ENCODE measurements around the gene DOCK3. TPM values are rescaled to one million over a fixed set of nuclear protein-coding genes. Genes with fewer than 3 reads are reported as not detected.
A peak's percentile ranks its signal among the peaks of the same experiment; 100 is the strongest.

DOCK3 gene
- total and polyA plus RNA-seq, 10 of the 15 experiments (the other 5 are each of a cell fraction or from before 2014, with no cell fraction given): 0.02 to 0.52 (median 0.04) TPM; not detected in 5

- TF ChIP-seq BCL11A (IDR thresholded peaks at IDR 0.05; ENCODE audit: low read depth, low read length): peak; percentile 30; the same call in 1 of the 2 replicates
- peak; percentile 78 for TF ChIP-seq ATF7 (IDR thresholded peaks at IDR 0.05; ENCODE audit: low read depth)
- no peak for TF ChIP-seq BACH1 (IDR thresholded peaks at IDR 0.05; ENCODE audit: borderline replicate concordance)
- TF ChIP-seq RFX5 (IDR thresholded peaks at IDR 0.05; ENCODE audit: low read depth, low read length): no peak
- no peak for TF ChIP-seq CBX3 (IDR thresholded peaks at IDR 0.05; ENCODE audit: borderline replicate concordance, low read depth)
- TF ChIP-seq E2F4 (IDR thresholded peaks at IDR 0.05; ENCODE audit: low read depth, low read length): no peak
- TF ChIP-seq MEF2B (IDR thresholded peaks at IDR 0.05; ENCODE audit: partially characterized antibody, poor library complexity, severe bottlenecking): peak; percentile 25
- no peak for TF ChIP-seq MTA2 (IDR thresholded peaks at IDR 0.05; ENCODE audit: low read depth)
- no peak for TF ChIP-seq FOXK2 (IDR thresholded peaks at IDR 0.05)
- TF ChIP-seq IRF4 (IDR thresholded peaks at IDR 0.05; ENCODE audit: low read depth, low read length): 0 out of 2 replicates have a peak, but pooled peaks have one; percentile 42
- no peak for TF ChIP-seq NRF1 (conservative IDR thresholded peaks at IDR 0.05; ENCODE audit: low read depth, low read length)
- 0 out of 3 replicates have a peak, but pooled peaks of 1 of the 2 experiments have one; percentile 26 for TF ChIP-seq EGR1 (IDR thresholded peaks at IDR 0.05; ENCODE audit: borderline replicate concordance in 1 of 2, low read depth in 2 of 2, low read length in 2 of 2)
- no peak for TF ChIP-seq ASH2L (IDR thresholded peaks at IDR 0.05; ENCODE audit: borderline replicate concordance, low read depth)
- TF ChIP-seq RAD51 (IDR thresholded peaks at IDR 0.05): no peak
- TF ChIP-seq ZBTB4 (CRISPR knock-in tag; IDR thresholded peaks at IDR 0.05): no peak
- no peak for TF ChIP-seq IKZF1 (conservative IDR thresholded peaks at IDR 0.05)
- TF ChIP-seq HSF1 (IDR thresholded peaks at IDR 0.05; ENCODE audit: low read depth, low read length): no peak
- no peak for TF ChIP-seq SMAD1 (IDR thresholded peaks at IDR 0.05; ENCODE audit: low read depth, partially characterized antibody)
- TF ChIP-seq SPI1 (IDR thresholded peaks at IDR 0.05; ENCODE audit: borderline replicate concordance, insufficient read depth, low read depth, low read length): peak; percentile 93
- TF ChIP-seq EED (IDR thresholded peaks at IDR 0.05; ENCODE audit: low read depth): peak; percentile 40; the same call in 1 of the 2 replicates
- peak; percentile 87 for TF ChIP-seq MEF2A (IDR thresholded peaks at IDR 0.05; ENCODE audit: insufficient read depth, low read depth, low read length)
Measured at GRCh38 chr3:51295625-51296024, 620.9 kb downstream of the DOCK3 start (continued).
